LNCAP (cell line): ENCODE measurements around the gene GPC6.

ENCODE experiments used
- CTCF ChIP-seq: fragments of 450-650 bp; IDR thresholded peaks from 2 replicates; pipeline ENCODE4 v1.5.1; 2017; ENCODE audit warnings: mild to moderate bottlenecking

GPC6 gene

GRCh38 chr13:94394723-94395122, 1168.1 kb downstream of the GPC6 start:
- no peak for TF ChIP-seq CTCF

- no peak for TF ChIP-seq CTCF
Measured at GRCh38 chr13:94395860-94396259, 1169.3 kb downstream of the GPC6 start.

- TF ChIP-seq CTCF, result no peak
Measured at GRCh38 chr13:94399812-94400211, 1173.2 kb downstream of the GPC6 start.

GRCh38 chr13:94400874-94401273, 1174.3 kb downstream of the GPC6 start:
- TF ChIP-seq CTCF, result no peak

- TF ChIP-seq CTCF, result no peak
Measured at GRCh38 chr13:94408314-94409036, 1181.9 kb downstream of the GPC6 start.

GRCh38 chr13:94411747-94412146, 1185.1 kb downstream of the GPC6 start:
- TF ChIP-seq CTCF, result no peak

- no peak for TF ChIP-seq CTCF
Measured at GRCh38 chr13:94412870-94413597, 1186.4 kb downstream of the GPC6 start.
